T-helper 1 cell treated with Interleukin-12 subunit alpha and Interleukin-12 subunit beta and Interleukin-4 antibody, amounts not matched to agents 30 ng/mL and 1 ng/mL, for 36 hours (primary cell): ENCODE results near the gene CDC42EP2. TPM values are rescaled to one million over a fixed set of nuclear protein-coding genes. Genes with fewer than 3 reads are reported as not detected.

ENCODE experiments used
- intact Hi-C: fragments of 100-400 bp; cut with micrococcal nuclease; formaldehyde crosslinking; loops from one replicate; pipeline ENCODE4 v1.15.1; 2024
- total RNA-seq: library from RNA; stranded (reverse); gene quantifications from 2 replicates; pipeline ENCODE4 v1.2.3, GENCODE V29; 2022

CDC42EP2 gene
- total RNA-seq, 1 donor from 2014 or later = 1.1 TPM

DNA sequence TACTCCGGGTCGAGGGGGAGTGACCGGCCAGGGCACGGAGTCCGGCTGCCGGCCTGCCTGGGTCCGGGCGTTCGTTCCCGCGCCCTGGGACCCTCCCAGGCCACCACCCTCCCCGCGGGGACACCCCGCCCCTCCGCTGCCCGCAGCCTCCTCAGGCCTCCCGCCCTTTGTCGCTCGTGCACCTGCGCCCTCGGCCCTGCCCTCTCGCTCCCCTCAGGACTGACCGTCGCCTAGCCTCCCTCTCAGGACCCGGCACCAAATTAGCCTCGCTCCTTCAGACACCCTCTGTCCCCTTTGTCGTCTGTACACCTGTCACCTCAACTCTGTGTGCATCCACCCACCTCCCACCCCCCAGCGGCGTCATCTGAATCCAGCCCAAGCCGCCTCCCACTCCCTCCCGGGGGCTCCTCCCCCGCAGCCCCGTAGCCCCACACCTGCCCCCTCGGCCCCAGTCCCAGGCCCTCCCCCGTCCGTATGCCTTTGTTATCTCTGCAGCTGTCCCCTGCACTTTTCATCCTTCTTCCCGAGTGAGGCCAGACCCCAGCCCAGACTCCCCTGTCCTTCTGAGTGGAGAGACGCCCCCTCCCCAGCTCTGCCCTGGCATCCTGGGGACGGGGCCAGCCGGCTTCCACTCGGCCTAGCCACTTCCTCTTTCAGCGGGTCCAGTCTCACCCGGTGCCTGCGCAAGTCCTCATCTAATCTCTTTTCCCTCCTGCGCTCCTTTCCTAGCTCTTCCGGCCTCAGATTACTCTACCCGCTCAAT is 40.5 kb downstream of the CDC42EP2 start:
- intact Hi-C loops = no loop called here

DNA sequence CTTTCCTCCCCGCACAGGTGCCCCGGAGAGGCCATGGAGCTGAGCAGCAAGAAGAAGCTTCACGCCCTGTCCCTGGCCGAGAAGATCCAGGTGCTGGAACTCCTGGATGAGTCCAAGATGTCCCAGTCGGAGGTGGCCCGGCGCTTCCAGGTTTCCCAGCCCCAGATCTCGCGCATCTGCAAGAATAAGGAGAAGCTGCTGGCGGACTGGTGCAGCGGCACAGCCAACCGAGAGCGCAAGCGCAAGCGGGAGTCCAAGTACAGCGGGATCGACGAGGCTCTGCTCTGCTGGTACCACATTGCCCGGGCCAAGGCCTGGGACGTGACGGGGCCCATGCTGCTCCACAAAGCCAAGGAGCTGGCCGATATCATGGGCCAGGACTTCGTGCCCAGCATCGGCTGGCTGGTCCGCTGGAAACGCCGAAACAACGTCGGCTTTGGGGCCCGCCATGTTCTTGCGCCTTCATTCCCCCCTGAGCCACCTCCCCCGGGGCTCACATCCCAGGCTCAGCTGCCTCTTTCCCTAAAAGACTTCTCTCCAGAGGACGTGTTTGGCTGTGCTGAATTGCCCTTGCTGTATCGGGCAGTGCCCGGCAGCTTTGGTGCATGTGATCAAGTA is 41.2 kb downstream of the CDC42EP2 start:
- intact Hi-C loops = no loop called here

DNA sequence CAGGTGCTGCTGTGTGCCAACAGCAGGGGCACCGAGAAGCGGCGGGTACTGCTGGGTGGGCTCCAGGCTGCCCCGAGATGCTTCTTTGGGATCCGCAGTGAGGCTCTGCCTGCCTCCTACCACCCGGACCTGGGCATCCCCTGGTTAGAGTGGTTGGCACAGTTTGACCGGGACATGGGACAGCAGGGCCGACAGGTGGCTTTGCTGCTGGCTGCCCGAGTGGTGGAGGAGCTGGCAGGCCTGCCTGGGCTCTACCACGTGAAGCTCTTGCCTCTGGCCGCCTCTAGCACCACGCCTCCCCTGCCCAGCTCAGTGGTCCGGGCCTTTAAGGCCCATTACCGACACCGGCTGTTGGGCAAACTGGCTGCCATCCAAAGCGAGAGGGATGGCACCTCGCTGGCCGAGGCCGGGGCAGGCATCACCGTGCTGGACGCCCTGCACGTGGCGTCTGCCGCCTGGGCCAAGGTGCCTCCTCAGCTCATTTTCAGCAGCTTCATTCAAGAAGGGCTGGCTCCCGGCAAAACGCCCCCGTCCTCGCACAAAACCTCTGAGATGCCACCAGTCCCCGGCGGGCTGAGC is 41.8 kb downstream of the CDC42EP2 start:
- intact Hi-C loops = no loop called here

DNA sequence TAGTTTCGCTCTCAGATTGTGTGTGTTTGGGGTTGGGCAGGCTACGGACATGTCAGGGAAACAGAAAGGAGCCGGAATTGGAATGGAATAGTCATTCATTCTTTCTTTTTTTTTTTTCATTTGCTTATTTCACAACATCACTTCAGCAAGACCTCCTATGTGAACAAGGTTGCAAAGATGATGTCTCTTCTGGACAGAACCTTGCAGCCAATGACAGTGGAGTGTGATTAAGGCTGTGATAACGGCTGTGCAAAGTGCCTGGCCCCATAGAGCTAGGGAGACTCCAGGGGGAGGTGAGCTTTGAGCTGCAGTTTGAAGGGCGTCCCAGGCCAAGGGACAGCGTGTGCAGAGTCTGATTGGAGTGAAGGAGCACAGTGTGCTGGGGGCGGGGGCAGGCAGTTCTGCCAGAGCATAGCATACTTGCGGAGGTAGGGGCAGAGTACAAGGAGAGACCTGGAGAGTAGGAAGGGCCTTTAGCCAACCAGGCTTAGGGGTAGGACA is 43.2 kb downstream of the CDC42EP2 start:
- intact Hi-C loops = no loop called here

DNA sequence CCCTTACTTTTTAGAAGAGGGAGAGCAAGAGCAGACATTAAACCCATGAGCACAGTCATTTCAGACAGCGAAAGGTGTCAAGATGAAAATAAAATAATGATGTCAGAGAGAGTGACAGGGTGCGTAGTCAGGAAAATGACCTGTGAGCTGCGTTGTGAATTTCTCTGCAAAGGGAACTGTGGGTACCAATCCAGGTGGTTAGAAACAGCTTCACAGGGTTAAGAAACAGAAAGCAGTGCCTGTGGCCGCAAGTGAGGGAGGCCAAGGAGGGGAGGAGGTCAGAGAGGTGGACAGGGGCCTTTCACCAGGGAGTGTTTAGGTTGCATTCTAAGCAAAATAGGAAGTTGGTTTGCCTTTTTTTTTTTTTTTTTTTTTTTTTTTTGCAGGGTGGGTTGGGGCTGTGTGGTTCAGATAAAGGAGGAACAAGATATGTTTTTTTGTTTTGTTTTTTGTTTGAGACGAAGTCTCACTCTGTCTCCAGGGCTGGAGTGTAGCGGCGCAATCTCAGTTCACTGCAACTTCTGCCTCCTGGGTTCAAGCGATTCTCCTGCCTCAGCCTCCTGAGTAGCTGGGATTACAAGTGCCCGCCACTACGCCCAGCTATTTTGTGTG is 47.8 kb downstream of the CDC42EP2 start:
- intact Hi-C loops = no loop called here

DNA sequence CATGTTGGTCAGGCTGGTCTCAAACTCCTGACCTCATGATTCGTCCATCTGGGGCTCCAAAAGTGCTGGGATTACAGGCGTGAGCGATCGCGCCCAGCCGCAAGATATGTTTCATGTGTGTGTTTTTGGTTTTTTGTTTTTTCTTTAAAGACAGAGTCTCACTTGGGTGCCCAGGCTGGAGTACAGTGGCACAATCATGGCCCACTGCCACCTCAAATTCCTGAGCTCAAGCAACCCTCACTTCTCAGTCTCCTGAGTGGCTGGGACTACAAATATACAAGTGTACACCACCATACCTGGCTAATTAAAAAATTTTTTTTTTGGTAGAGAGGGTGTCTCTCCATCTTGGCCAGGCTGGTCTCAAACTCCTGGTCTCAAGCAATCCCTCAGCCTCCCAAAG is 48.3 kb downstream of the CDC42EP2 start:
- intact Hi-C loops = no loop called here

DNA sequence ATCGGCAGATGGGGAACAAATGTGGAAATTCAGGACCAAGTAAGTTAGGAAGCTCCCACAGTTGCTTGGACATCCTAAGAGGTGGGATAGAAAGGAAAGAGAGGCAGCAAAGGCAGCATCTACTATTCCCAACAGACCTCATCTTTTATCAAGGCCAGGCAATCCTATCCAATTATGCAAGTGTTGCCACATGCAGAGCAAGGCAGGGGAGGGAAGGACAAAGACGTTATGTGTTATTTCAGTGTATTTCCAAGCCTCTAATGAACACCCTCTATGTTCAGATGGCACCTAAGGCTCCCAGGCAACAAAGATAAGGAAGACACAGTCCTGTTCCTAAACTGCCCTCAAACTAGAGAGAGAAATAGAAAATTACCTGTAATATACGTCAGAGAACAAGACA is 49.1 kb downstream of the CDC42EP2 start:
- intact Hi-C loops = no loop called here

DNA sequence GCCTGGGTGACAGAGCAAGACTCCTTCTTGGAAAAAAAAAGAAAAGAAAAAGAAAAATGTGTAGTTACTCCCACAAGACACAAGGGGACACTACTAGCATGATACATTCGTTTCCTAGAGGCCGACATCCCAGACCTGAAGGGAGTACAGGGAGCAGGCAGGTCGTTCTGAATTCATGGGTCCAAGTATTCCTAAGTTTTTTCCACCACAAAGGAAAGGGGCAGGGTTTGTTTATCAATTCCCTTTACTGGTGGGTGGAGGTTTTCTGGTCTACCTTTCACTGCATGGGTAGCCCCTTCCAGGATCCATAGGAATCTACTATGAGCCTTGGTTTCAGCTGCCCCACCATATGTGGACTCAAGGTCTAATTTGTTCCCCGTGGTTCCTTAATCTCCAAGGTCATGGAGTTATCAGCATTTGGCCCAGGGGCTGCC is 51.7 kb downstream of the CDC42EP2 start:
- intact Hi-C loops = loop anchor here (1.0 to 2.0 kb wide), 6 partner anchors 16 to 222 kb away; partner anchors contain the start of gene SLC25A45

DNA sequence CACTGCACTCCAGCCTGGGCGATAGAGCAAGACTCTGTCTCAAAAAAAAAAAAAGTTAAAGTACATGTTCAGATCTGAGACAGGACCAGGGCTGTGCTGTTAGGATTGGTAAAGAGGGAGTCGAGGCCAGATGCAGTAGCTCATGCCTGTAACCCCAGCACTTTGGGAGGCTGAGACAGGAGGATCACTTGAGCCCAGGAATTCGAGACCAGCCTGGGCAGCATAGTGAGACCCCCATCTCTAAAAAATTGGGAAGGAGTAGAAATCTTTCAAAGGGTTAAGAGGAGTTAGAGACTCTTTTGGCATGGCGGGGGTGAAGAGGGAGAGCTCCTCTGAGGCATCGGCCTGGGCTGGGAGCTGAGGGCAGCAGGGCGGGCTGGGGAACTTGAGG is 56.0 kb downstream of the CDC42EP2 start:
- intact Hi-C loops = no loop called here

Other genes starting within 250 kb of the CDC42EP2 start
- gene CDCA5, start 230.8 kb upstream of the CDC42EP2 start, total RNA-seq = 70.7 and 72.1 TPM in 2 replicates
- 31.2 and 33.9 TPM in 2 replicates for gene ZFPL1, start 230.6 kb upstream of the CDC42EP2 start, total RNA-seq
- 145 and 152 TPM in 2 replicates for gene VPS51, start 218.7 kb upstream of the CDC42EP2 start, total RNA-seq
- 19.7 and 25.4 TPM in 2 replicates for gene TM7SF2, start 203.0 kb upstream of the CDC42EP2 start, total RNA-seq
- gene ZNHIT2, start 197.2 kb upstream of the CDC42EP2 start, total RNA-seq = 11.5 and 11.9 TPM in 2 replicates
- gene FAU, start 192.7 kb upstream of the CDC42EP2 start, total RNA-seq = 978 and 991 TPM in 2 replicates
- gene MRPL49, start 192.5 kb upstream of the CDC42EP2 start, total RNA-seq = 50.1 and 57.6 TPM in 2 replicates
- gene SYVN1, start 180.3 kb upstream of the CDC42EP2 start, total RNA-seq = 53.2 and 67.2 TPM in 2 replicates
- gene SPDYC, start 144.6 kb upstream of the CDC42EP2 start, total RNA-seq = not detected in 2 replicates
- 191 TPM in 2 replicates for gene CAPN1, start 132.9 kb upstream of the CDC42EP2 start, total RNA-seq
- gene POLA2, start 52.9 kb upstream of the CDC42EP2 start, total RNA-seq = 51.9 and 53.2 TPM in 2 replicates
- gene DPF2, start 19.0 kb downstream of the CDC42EP2 start, total RNA-seq = 80.9 and 83.2 TPM in 2 replicates
- 0.34 and 0.51 TPM in 2 replicates for gene TIGD3, start 39.9 kb downstream of the CDC42EP2 start, total RNA-seq
- gene SLC25A45, start 67.8 kb downstream of the CDC42EP2 start, total RNA-seq = 26.0 and 26.8 TPM in 2 replicates
- 57.5 and 61.6 TPM in 2 replicates for gene FRMD8, start 71.8 kb downstream of the CDC42EP2 start, total RNA-seq
- 1,002 TPM in 2 replicates for gene NEAT1, start 107.9 kb downstream of the CDC42EP2 start, total RNA-seq
- gene MALAT1, start 184.2 kb downstream of the CDC42EP2 start, total RNA-seq = 8,633 and 8,695 TPM in 2 replicates
- gene SCYL1, start 210.2 kb downstream of the CDC42EP2 start, total RNA-seq = 82.4 and 84.4 TPM in 2 replicates
- gene LTBP3, start 243.5 kb downstream of the CDC42EP2 start, total RNA-seq = 99.6 and 106 TPM in 2 replicates